GM10847 (cell line): ENCODE measurements around the gene DIMT1.

ENCODE experiments used
- POLR2A ChIP-seq: IDR thresholded peaks from 2 replicates; pipeline ENCODE4 v1.6.1; 2011; ENCODE audit not compliant: insufficient read length; ENCODE audit errors: extremely low read depth

The DIMT1 gene

DNA sequence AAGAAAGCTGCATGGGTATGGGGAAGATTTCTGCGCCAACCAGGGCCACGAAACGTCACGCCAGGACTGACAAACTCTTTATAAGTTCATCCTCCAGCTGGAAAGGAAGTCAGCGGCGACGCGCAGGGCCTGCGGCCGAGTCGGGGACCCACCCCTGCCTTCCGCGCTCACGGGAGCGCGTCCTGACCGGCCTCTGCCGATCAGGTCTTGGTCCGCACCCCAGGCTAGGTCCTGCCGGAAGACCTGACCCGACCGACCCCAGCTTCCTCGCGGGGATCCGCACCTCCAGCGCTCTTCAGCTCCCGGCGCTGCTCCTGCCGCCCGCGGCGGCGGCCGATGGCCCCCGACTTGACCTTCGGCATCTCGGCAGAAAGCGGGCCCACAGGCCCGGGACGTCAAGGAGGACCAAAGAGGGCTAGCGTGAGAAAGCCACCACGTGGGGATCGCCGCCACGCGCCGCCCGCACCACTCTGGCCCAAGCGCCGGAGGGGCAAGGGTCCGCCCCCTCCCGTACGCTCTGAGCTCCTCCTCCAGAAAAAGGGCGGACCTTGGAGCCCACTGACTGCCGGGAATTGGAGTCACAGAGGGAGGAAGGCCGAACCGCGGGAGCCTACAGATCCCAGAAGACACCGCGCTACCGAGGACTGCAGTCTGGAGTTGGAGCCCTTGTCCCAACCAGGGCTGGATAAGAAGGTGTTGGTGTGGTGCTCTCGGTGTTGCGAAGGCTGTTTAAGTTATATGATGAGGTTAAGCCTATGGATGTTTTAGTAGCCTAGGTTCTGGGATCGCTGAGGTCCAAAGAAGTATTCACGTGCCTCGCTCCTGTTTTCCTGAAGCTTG lies at the start of gene DIMT1:
DIMT1 (minus strand) TSS at position 495 of the 840 bp plus-strand sequence; CDS start at position 362, 133 bp downstream.
- peak; percentile 81 for TF ChIP-seq POLR2A

GRCh38 chr5:62450259-62450658 lies 46.6 kb upstream of the DIMT1 start:
- no peak for TF ChIP-seq POLR2A

DNA sequence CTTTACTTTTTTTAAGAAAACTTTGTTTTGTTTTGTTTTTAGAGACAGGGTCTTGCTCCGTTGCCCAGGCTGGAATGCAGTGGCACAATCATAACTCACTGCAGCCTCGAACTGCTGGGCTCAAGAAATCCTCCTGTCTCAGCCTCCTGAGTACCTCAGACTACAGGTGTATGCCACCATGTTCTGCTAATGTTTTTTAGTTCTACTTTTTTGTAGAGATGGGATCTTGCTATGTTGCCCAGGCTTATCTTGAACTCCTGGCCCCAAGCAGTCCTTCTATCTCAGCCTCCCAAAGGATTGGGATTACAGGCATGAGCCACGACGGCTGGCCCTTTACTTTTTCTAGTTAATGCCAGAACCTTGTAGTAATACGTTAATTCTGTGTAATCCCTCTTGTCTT lies 44.8 kb upstream of the DIMT1 start:
- TF ChIP-seq POLR2A, result no peak

DNA sequence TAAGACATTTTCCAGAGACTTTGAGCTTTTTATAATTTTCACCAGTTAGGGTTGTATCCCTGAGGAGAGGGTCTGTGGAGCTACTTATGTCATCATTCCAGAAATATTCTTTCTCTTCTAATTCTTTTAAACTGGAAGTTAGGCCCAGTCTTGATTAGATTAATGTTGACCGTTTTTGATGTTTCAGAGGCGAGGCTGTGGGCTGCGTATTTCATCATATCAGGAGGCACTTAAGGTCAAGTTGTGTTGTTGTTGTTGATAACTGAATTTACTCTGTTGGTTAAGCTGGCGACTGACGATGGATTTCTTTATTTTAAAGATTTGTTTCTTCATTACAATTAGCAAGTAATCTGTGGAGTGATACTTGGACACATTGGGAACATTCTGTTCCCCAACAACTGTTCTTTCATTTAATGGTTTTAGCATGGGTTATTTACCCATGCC lies 28.9 kb upstream of the DIMT1 start:
- no peak for TF ChIP-seq POLR2A

GRCh38 chr5:62431735-62432620 lies 28.3 kb upstream of the DIMT1 start:
- TF ChIP-seq POLR2A, result no peak

- no peak for TF ChIP-seq POLR2A
These were observed 21.1 kb upstream of the DIMT1 start for GRCh38 chr5:62424763-62425162.

DNA sequence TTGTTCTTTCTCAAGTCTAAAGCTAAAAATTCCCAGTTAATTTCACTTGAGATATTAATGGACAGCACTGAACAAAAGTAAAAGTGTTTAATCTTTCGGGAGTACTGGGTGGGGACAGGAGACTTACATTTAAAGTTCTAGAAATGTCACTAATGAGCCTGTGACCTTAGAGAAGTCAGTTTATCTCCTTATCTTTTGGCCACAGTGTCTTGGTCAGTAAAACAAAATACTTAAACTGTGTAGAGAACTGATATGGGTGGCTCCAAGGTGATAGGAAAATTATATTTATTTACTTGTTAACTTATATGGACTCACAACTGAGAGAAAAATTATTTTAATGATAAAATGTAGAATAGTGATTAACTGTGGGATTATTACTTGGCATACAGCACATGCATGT lies 17.7 kb upstream of the DIMT1 start:
- TF ChIP-seq POLR2A, result no peak

GRCh38 chr5:62419609-62420008 lies 15.9 kb upstream of the DIMT1 start:
- no peak for TF ChIP-seq POLR2A

GRCh38 chr5:62418462-62419076 lies 14.9 kb upstream of the DIMT1 start:
- TF ChIP-seq POLR2A, result no peak

GRCh38 chr5:62413711-62414110 lies 10.0 kb upstream of the DIMT1 start:
- no peak for TF ChIP-seq POLR2A

GRCh38 chr5:62412549-62413329 lies 9.0 kb upstream of the DIMT1 start, which contains the start of gene IPO11:
Gene IPO11, plus strand, starts transcription at chr5:62412763. Its CDS starts 24,517 bp downstream, at chr5:62437280.
- TF ChIP-seq POLR2A, result peak; percentile 82

DNA sequence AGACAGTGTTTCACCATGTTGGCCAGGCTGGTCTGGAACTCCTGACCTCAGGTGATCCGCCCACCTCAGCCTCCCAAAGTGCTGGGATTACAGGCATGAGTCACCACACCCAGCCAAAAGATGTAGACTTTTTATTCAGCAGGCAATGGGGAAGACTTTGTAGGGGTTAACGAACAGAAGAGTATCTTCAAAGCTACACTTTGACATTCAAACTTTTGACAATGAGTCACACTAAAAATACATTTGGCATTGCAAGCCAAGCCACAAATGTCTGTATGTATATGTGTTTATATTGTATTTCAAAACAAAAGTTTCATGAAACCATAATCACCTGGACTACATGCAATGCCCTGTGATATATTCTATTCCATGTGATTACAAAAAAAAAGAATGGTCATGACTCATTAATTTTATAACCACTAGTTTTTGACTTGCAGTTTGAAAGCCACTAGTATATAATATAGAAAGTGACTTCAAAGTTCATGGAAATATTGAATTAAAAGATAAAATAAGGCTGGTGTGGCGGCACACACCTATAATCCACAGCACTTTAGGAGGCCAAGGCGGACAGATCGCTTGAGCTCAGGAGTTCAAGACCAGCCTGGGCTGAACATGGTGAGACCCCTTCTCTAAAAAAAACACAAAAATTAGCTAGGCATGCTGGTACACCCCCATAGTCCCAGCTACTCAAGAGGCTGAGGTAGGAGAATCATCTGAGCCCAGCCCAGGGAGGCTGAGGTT lies 8.3 kb downstream of the DIMT1 start:
- no peak for TF ChIP-seq POLR2A

GRCh38 chr5:62386824-62387223 lies 16.9 kb downstream of the DIMT1 start:
- TF ChIP-seq POLR2A, result no peak
